RCC 7860 (cell line): ENCODE measurements around the gene KY.

ENCODE experiments used
- DNase-seq: peaks from one replicate; pipeline ENCODE4 v3.0.0-alpha.2; 2015; ENCODE audit warnings: low spot score
- FAIRE-seq: peaks from 2 replicates; lab custom pipeline; 2012; peaks lifted over from hg19 to GRCh38; lab: Jason Lieb, UNC

KY gene

DNA sequence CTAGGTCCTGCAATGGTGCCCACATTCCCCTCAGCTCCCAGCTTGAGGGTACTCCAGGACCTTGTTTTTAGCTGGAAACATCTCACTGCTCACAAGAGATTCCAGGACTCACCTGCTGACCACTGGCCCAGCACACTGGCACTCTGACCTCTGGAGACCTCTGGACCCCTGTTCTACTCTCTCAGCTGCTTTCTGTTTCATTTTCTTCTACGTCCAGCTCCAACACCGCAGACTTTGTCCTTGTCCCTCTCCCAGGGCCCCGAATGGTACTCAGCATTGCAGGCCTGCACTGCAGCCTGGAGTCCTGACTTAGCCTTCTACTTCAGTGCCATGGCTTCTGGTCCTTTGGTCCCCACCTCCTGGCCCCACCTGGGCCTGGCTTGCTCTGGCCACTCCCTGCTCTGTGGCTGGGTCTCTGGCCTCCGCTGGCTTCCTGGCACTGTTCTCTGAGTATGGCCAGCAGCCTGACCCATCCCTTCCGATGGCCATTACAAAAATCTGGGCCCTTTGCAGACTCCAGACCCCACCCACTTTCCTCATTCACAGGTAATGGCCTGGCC lies 27.9 kb downstream of the KY start:
- DNase-seq (no peak), FAIRE-seq (no peak)

DNA sequence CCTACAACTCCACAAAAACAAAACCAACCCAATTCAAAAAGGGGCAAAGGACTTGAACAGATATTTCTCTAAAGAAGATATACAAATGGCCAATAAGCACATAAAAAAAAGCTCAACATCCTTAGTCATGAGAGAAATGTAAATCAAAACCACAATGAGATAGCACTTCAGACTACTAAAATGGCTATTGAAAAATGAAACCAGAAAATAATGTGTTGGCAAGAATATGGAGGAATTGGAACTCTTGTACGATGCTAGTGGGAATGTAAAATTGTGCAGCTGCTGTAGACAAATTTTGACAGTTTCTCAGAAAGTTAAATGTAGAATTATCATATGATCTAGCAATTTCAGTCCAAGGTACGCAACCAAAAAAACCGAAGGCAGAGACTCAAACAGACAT lies 29.0 kb downstream of the KY start:
- DNase-seq (no peak), FAIRE-seq (no peak)

DNA sequence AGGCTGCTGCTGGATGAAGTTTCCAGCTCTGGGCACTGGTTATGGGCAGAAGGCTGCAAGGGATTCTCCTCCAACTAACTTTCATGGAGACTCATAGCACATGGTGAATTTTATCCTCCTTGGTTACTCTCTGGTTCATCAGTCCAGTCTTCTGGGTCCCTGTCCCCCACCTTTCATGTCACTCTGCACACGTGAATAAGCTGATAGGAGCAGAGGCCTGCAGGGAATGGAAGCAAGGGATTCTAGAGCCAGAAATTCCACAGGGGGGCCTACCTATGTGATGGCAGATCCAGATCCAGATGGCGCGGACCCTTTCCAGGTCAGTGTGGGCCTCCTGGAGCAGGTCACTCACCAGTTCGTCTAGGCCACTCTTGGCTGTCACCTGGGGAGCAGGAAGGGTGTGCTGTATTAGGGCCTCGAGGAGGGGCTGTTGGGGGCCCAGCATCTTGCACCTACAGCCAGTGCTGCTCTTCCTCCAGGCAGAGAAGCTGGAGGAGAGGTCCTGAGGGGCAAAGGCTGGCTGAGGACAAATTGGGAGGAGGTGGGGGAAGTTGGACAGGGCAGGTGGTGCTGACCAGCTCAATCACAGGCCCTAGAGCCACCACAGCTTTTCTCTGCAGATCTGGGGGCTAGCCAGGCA lies 30.2 kb downstream of the KY start:
- no peak for FAIRE-seq
- no peak for DNase-seq

DNA sequence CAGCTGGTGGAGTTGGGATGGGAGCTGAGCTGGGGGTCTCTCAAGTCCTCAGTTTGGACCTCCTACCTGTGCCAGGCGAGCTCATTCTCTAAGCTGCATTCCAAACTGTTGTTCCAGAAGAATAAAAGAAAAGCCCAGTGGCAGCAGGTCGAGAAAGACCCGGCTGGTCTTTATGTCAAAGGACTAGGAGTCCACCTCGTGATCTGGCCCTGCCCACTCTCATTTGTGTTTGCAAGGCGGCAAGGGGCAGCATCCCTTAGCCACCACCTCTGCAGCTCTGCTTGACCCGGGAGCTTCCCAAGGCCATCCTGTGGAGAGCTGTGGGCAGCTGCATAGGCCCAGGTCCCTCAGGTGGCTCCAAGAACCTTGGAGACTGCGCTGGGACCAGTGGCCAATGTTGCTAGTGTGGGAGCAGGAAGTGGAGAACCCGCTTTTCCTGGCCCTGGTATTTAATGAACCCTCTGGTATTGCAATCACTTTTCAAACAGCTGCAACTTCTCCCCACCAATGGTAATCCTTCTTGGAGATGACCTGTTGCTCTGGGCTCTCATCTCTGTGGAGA lies 30.9 kb downstream of the KY start:
- FAIRE-seq (no peak), DNase-seq (no peak)

DNA sequence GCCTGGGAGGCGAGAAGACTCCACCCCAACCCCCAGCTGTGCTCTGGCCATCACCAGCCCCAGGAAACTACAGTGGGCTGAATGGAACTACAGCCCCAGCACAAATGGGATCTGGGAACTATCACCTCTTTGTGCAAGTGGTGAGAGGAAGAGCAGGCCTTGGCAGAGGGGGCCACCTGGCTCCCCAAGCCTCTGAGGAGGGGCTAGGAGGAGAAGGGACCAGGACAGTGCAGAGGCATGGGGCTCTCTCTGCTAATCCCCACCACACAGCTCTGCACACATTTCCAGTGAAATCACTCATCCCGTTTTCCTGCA lies 31.6 kb downstream of the KY start:
- FAIRE-seq (no peak), DNase-seq (no peak)

DNA sequence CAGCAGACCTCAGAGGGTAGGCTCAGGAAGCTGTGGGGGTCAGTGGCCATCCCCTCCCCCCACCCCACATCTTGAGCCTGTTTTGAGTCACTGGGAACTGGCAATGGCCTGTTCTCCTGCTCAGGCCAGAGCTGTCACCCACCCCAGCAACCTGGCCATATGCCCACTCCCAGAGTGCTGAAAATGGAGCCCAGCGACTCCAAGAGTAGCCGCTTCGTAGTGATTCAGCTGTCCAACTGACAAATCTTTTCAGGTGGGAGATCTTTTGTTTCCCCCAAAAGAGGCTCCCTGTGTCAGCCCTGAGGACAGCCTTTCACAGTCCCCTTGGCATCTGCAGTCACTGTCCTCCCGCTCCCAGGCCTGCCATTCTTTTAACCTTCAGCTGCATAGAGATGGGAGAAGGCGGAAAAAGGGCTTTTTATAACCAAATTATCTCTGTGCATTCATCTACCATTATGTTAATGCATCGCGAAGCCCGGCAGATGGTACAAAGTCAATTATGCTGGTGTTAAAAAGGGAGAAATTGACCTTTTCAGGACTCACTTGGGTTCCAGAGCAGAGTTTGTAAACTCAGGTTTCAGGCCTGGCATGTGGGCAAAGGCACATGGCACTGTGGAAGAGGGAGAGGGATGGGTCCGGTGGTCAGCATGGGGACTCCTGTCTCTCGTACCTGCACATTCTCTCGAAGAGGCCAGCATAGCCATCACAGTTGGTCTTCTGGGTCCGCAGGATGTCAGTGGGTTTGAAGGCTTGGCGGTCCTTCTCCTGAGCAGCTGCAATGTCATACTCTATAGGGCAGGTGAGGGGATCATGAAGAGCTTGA lies 32.1 kb downstream of the KY start:
- FAIRE-seq (no peak), DNase-seq (no peak)

- FAIRE-seq (no peak), DNase-seq (no peak)
Measured at GRCh38 chr3:134617608-134618477, 33.0 kb downstream of the KY start.

DNA sequence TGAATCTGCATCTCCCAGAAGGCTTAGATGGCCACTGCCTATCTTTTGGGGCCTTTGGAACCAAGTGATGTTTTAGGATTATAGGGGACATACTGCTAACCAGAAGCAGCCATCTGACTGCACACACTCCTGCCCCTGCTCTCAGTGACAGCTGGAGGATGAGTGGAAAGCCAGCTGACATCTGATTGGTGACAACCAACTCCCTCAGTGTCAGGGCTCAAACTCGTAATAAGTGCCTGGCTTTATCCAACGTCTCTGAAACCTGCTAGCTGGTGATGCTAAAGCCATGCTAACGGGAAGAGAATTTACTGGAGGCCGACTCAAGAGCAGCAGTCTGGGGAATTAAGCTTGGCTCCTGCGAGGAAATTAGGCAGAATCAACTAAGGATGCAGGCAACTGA lies 35.1 kb downstream of the KY start:
- FAIRE-seq (no peak), DNase-seq (no peak)

DNA sequence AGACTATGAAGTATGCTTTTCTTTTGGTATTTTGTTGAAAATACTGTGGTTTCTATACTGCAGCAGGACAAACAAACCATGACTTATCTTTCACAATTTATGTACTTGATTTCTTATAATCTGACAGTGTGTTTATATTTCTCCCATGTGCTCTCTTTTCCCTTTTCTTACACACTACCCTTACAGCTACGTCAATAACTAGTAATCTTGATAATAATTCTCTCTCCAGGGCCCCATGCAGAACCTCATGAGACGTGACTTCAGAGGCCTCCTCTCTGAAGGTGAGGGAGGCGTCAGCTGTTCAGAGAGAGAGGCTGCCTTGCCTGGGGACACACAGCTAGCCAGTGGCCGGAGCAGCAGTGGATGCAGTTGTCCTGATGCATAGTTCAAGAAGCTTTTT lies 35.9 kb downstream of the KY start:
- DNase-seq (no peak), FAIRE-seq (no peak)

GRCh38 chr3:134613006-134613520 lies 37.8 kb downstream of the KY start:
- no peak for FAIRE-seq

DNA sequence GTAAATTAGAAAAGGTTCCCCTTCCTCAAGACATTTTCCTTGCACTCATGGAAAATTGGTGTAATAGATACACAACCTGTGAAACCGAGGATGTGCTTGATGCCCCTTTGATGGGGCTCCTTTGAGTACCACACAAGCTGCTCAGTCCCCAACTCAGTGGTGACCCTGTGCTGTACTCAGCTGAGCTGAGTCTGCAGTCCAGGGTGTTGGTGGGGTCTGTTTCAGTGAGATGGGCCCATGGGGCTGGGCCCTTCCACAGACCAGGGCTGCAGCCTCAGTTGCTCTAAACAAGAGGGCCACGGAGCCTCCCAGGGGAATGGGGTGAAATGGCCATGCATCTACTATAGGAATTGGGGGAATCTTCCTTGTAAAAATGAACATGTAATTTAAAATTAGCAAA lies 39.3 kb downstream of the KY start:
- DNase-seq (no peak), FAIRE-seq (no peak)

More at GRCh38 chr3:134613006-134613520, 37.8 kb downstream of the KY start:
- DNase-seq = no peak

DNA sequence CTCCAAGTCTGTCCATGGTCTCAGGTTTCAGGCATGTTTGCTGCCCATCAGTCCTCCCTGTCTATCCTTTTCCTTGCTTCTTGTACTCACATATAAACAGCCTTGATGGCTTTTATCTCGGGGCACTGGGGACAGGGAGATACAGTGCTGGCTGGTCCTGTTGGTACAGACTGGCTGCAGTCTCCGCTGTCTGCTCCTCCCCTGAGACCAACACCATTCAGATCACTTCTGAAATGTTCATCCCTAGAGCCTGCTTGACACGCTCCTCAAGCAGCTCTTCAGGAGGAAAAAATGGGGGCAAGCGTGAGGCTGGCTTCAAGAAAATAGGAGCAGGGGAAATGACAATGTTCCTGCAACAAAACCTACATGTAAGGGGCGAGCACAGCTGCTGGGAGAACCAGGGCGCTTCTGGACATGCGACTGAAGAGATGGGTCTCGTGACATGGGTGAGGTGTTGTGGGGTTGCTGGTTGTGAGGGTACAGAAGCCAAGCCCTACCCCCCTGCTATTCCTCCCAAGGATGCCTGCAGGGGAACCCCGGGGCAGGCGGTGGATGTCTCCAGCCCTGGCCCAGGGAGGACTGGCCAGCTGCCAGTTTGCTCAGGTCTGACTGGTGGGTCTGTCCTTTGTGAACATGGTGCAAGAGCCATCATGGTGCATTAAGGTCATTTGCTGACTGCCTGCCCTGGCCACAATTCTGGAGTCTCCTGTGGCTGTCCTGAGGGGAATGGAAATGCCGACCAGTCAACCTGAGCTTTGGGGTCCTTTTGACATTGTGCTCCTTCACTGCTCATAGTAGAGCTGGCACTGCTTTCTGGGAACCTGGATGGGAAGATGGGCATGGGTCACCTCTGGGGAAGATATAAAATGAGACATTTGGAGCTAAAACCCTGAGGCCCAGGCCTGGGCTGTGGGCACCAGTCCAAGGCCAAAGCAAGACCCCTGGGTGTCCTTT lies 40.1 kb downstream of the KY start:
- DNase-seq (no peak), FAIRE-seq (no peak)

GRCh38 chr3:134609821-134610431 lies 40.9 kb downstream of the KY start:
- DNase-seq = no peak
- FAIRE-seq = no peak

- FAIRE-seq = no peak
Measured at GRCh38 chr3:134608771-134609435, 41.9 kb downstream of the KY start.

DNA sequence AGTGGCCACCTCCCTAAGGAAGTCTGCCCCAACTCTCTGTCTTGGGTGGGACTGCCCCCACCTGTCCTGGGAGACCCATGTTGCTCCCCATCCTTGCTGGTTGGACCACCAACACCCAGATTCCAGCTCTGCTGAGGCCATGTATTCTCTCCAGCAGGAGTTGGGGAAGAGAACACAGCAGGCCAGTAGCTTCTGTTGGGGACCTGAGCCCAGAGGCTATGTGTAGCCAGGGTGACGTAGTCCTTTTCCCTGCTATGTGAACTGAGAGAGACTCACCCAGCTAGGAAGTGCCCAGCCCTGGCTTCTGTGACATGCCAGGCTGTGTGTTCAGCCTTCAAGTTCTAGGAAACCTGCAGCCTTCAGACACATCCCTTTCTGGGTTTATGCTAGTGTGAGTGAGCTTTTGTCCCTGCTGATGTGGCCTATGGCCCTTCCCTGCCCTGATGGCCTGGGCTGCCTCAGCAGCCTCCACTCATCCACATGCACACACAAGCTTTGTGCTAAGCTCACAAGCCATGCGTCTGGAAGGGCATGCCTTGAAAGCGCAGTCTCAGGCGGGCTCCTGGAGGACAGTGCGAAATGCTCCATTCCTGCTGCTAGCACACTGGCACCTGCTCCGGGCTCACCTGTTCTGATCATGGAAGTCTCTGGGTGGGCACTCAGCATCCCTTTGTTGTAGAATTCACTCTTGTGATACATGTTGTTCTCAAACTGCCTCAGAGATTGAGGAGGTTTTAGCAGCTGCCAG lies 42.6 kb downstream of the KY start:
- no peak for DNase-seq
- no peak for FAIRE-seq

More at GRCh38 chr3:134608771-134609435, 41.9 kb downstream of the KY start:
- no peak for DNase-seq

- no peak for DNase-seq
- FAIRE-seq = no peak
Measured at GRCh38 chr3:134607054-134608022, 43.5 kb downstream of the KY start.
